ENCODE results near the gene CEMIP.

The CEMIP gene

GRCh38 chr15:80804970-80805495 is 25.9 kb downstream of the CEMIP start:
- CTCF ChIA-PET, result interaction anchor here (1.2 to 1.3 kb wide), 4 partner anchors 8 to 29 kb away, joined by 3 to 7 read pairs (median 4); partner anchors contain the start of gene CEMIP
- Mint-ChIP-seq H3K36me3 (no peaks in the 10 kb centered on the region), H3K9me3 (no peaks in the 10 kb centered on the region), H3K4me1 (peaks cover 32% of the 10 kb centered on the region), H3K27me3 (peaks cover 3% of the 10 kb centered on the region), H3K27ac (peak overlapping the region; percentile 35), H3K4me3 (no peak overlapping the region)
- peak; percentile 23 for DNase-seq

- CTCF ChIA-PET, result no interaction called here
- DNase-seq, result no peak
- H3K27ac Mint-ChIP-seq, result no peak overlapping the region
- H3K9me3 Mint-ChIP-seq, result no peaks in the 10 kb centered on the region
- H3K36me3 Mint-ChIP-seq, result no peaks in the 10 kb centered on the region
- peaks cover 16% of the 10 kb centered on the region for H3K27me3 Mint-ChIP-seq
- no peak overlapping the region for H3K4me3 Mint-ChIP-seq
- no peaks in the 10 kb centered on the region for H3K4me1 Mint-ChIP-seq
These were observed 32.7 kb downstream of the CEMIP start for GRCh38 chr15:80811781-80812315.

- no peak for DNase-seq
- no peaks in the 10 kb centered on the region for H3K4me1 Mint-ChIP-seq
- H3K36me3 Mint-ChIP-seq, result no peaks in the 10 kb centered on the region
- H3K27ac Mint-ChIP-seq, result no peak overlapping the region
- H3K9me3 Mint-ChIP-seq, result no peaks in the 10 kb centered on the region
- H3K27me3 Mint-ChIP-seq, result peaks cover 28% of the 10 kb centered on the region
- CTCF ChIA-PET, result no interaction called here
- no peak overlapping the region for H3K4me3 Mint-ChIP-seq
These were observed 35.9 kb downstream of the CEMIP start for GRCh38 chr15:80815106-80815505.

- CTCF ChIA-PET, result no interaction called here
- no peak overlapping the region for H3K27ac Mint-ChIP-seq
- DNase-seq, result no peak
- peaks cover 32% of the 10 kb centered on the region for H3K27me3 Mint-ChIP-seq
- H3K9me3 Mint-ChIP-seq, result no peaks in the 10 kb centered on the region
- no peak overlapping the region for H3K4me3 Mint-ChIP-seq
- no peaks in the 10 kb centered on the region for H3K36me3 Mint-ChIP-seq
- H3K4me1 Mint-ChIP-seq, result no peaks in the 10 kb centered on the region
These were observed 37.0 kb downstream of the CEMIP start for GRCh38 chr15:80816049-80816653.

GRCh38 chr15:80816936-80817335 is 37.8 kb downstream of the CEMIP start:
- H3K27me3 Mint-ChIP-seq, result peaks cover 32% of the 10 kb centered on the region
- CTCF ChIA-PET, result no interaction called here
- no peak overlapping the region for H3K27ac Mint-ChIP-seq
- H3K36me3 Mint-ChIP-seq, result no peaks in the 10 kb centered on the region
- no peaks in the 10 kb centered on the region for H3K4me1 Mint-ChIP-seq
- no peak overlapping the region for H3K4me3 Mint-ChIP-seq
- H3K9me3 Mint-ChIP-seq, result no peaks in the 10 kb centered on the region
- DNase-seq, result no peak

- DNase-seq, result no peak
- CTCF ChIA-PET, result no interaction called here
These were observed 38.7 kb downstream of the CEMIP start for GRCh38 chr15:80817901-80818300.

GRCh38 chr15:80819001-80819400 is 39.8 kb downstream of the CEMIP start:
- Mint-ChIP-seq H3K36me3 (no peaks in the 10 kb centered on the region), H3K4me1 (no peaks in the 10 kb centered on the region), H3K9me3 (no peaks in the 10 kb centered on the region), H3K4me3 (no peak overlapping the region), H3K27ac (no peak overlapping the region), H3K27me3 (peaks cover 32% of the 10 kb centered on the region)
- CTCF ChIA-PET, result no interaction called here
- no peak for DNase-seq

More at GRCh38 chr15:80817901-80818300, 38.7 kb downstream of the CEMIP start:
- H3K27me3 Mint-ChIP-seq, result peaks cover 32% of the 10 kb centered on the region
- no peak overlapping the region for H3K27ac Mint-ChIP-seq
- H3K4me3 Mint-ChIP-seq, result no peak overlapping the region
- no peaks in the 10 kb centered on the region for H3K4me1 Mint-ChIP-seq
- H3K9me3 Mint-ChIP-seq, result no peaks in the 10 kb centered on the region
- no peaks in the 10 kb centered on the region for H3K36me3 Mint-ChIP-seq

GRCh38 chr15:80820092-80820491 is 40.9 kb downstream of the CEMIP start:
- Mint-ChIP-seq H3K4me3 (no peak overlapping the region), H3K4me1 (no peaks in the 10 kb centered on the region), H3K9me3 (no peaks in the 10 kb centered on the region), H3K27me3 (peaks cover 23% of the 10 kb centered on the region), H3K36me3 (no peaks in the 10 kb centered on the region), H3K27ac (no peak overlapping the region)
- CTCF ChIA-PET, result no interaction called here
- no peak for DNase-seq

GRCh38 chr15:80822256-80822655 is 43.1 kb downstream of the CEMIP start:
- H3K4me1 Mint-ChIP-seq, result no peaks in the 10 kb centered on the region
- no peak overlapping the region for H3K4me3 Mint-ChIP-seq
- CTCF ChIA-PET, result no interaction called here
- H3K27me3 Mint-ChIP-seq, result peaks cover 16% of the 10 kb centered on the region
- no peak overlapping the region for H3K27ac Mint-ChIP-seq
- no peaks in the 10 kb centered on the region for H3K36me3 Mint-ChIP-seq
- DNase-seq, result no peak
- no peaks in the 10 kb centered on the region for H3K9me3 Mint-ChIP-seq

GRCh38 chr15:80822676-80823075 is 43.5 kb downstream of the CEMIP start:
- H3K9me3 Mint-ChIP-seq, result no peaks in the 10 kb centered on the region
- CTCF ChIA-PET, result no interaction called here

GRCh38 chr15:80823120-80823519 is 44.0 kb downstream of the CEMIP start:
- no peak for DNase-seq
- Mint-ChIP-seq H3K9me3 (no peaks in the 10 kb centered on the region), H3K27ac (no peak overlapping the region), H3K27me3 (peaks cover 16% of the 10 kb centered on the region), H3K4me3 (no peak overlapping the region), H3K4me1 (no peaks in the 10 kb centered on the region), H3K36me3 (no peaks in the 10 kb centered on the region)
- CTCF ChIA-PET, result no interaction called here

More at GRCh38 chr15:80822676-80823075, 43.5 kb downstream of the CEMIP start:
- no peak for DNase-seq
- no peak overlapping the region for H3K27ac Mint-ChIP-seq
- H3K36me3 Mint-ChIP-seq, result no peaks in the 10 kb centered on the region
- no peaks in the 10 kb centered on the region for H3K4me1 Mint-ChIP-seq
- peaks cover 16% of the 10 kb centered on the region for H3K27me3 Mint-ChIP-seq
- H3K4me3 Mint-ChIP-seq, result no peak overlapping the region

- CTCF ChIA-PET, result interaction anchor here (0.6 kb wide), 1 partner anchor 181 kb away, joined by 3 read pairs; no protein-coding TSS in a partner anchor
- no peak for DNase-seq
- no peak overlapping the region for H3K4me3 Mint-ChIP-seq
- H3K9me3 Mint-ChIP-seq, result no peaks in the 10 kb centered on the region
- H3K27ac Mint-ChIP-seq, result no peak overlapping the region
- H3K36me3 Mint-ChIP-seq, result no peaks in the 10 kb centered on the region
- no peaks in the 10 kb centered on the region for H3K4me1 Mint-ChIP-seq
- H3K27me3 Mint-ChIP-seq, result peaks cover 12% of the 10 kb centered on the region
These were observed 44.8 kb downstream of the CEMIP start for GRCh38 chr15:80823995-80824394.

- no peaks in the 10 kb centered on the region for H3K4me1 Mint-ChIP-seq
- no peaks in the 10 kb centered on the region for H3K9me3 Mint-ChIP-seq
- no peak overlapping the region for H3K4me3 Mint-ChIP-seq
- H3K27ac Mint-ChIP-seq, result no peak overlapping the region
- H3K27me3 Mint-ChIP-seq, result peaks cover 8% of the 10 kb centered on the region
- H3K36me3 Mint-ChIP-seq, result no peaks in the 10 kb centered on the region
- no peak for DNase-seq
- CTCF ChIA-PET, result no interaction called here
These were observed 46.3 kb downstream of the CEMIP start for GRCh38 chr15:80825361-80826030.

- no peaks in the 10 kb centered on the region for H3K36me3 Mint-ChIP-seq
- no peak overlapping the region for H3K27ac Mint-ChIP-seq
- CTCF ChIA-PET, result no interaction called here
These were observed 49.6 kb downstream of the CEMIP start for GRCh38 chr15:80828796-80829195.

GRCh38 chr15:80830677-80831076 is 51.5 kb downstream of the CEMIP start:
- H3K27me3 Mint-ChIP-seq, result peaks cover 25% of the 10 kb centered on the region
- CTCF ChIA-PET, result no interaction called here
- no peak overlapping the region for H3K27ac Mint-ChIP-seq
- DNase-seq, result no peak
- H3K4me1 Mint-ChIP-seq, result no peaks in the 10 kb centered on the region
- H3K9me3 Mint-ChIP-seq, result no peaks in the 10 kb centered on the region
- H3K36me3 Mint-ChIP-seq, result no peaks in the 10 kb centered on the region
- H3K4me3 Mint-ChIP-seq, result no peak overlapping the region

More at GRCh38 chr15:80828796-80829195, 49.6 kb downstream of the CEMIP start:
- Mint-ChIP-seq H3K9me3 (no peaks in the 10 kb centered on the region), H3K4me1 (no peaks in the 10 kb centered on the region), H3K27me3 (peaks cover 17% of the 10 kb centered on the region), H3K4me3 (no peak overlapping the region)
- DNase-seq, result no peak

Data from activated naive CD4-positive, alpha-beta T cell treated with anti-CD3 and anti-CD28 coated beads, Interleukin-2, amount 10 ng/mL, durations not matched to agents 7 days and 5 days (primary cell).